ENCODE data around the gene OR6J1.

DNA sequence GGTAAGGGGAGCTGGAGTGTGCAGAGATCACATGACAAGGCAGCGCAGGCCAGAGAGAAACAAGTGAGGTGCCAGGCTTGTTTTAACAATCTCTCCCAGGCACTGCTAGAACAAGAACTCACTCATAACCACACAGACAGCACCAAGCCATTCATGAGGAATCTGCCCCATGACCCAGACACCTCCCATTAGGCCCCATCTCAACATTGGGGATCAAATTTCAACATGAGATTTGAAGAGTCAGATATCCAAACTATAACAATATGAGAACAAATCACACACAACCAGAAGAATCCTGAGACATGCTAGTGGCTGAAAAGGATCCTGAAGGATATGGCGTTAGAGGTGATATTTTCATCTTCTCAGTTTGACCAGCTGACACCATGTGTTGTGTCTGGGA, 21.9 kb downstream of the OR6J1 start:
- TF ChIP-seq, protein P1, sequence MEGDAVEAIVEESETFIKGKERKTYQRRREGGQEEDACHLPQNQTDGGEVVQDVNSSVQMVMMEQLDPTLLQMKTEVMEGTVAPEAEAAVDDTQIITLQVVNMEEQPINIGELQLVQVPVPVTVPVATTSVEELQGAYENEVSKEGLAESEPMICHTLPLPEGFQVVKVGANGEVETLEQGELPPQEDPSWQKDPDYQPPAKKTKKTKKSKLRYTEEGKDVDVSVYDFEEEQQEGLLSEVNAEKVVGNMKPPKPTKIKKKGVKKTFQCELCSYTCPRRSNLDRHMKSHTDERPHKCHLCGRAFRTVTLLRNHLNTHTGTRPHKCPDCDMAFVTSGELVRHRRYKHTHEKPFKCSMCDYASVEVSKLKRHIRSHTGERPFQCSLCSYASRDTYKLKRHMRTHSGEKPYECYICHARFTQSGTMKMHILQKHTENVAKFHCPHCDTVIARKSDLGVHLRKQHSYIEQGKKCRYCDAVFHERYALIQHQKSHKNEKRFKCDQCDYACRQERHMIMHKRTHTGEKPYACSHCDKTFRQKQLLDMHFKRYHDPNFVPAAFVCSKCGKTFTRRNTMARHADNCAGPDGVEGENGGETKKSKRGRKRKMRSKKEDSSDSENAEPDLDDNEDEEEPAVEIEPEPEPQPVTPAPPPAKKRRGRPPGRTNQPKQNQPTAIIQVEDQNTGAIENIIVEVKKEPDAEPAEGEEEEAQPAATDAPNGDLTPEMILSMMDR (IDR thresholded peaks at IDR 0.05) = no peak
- TF ChIP-seq POLR2A (IDR thresholded peaks at IDR 0.05) = no peak

Data from thyroid gland (tissue), 4 donors.